ENCODE measurements around the gene NIF3L1. TPM values are rescaled to one million over a fixed set of nuclear protein-coding genes. Genes with fewer than 3 reads are reported as not detected.

NIF3L1 gene
- total and polyA plus RNA-seq, 9 of the 15 experiments (the other 6 are each of a cell fraction or from before 2014, with no cell fraction given), result 26.7 to 89.5 (median 45.6) TPM

DNA sequence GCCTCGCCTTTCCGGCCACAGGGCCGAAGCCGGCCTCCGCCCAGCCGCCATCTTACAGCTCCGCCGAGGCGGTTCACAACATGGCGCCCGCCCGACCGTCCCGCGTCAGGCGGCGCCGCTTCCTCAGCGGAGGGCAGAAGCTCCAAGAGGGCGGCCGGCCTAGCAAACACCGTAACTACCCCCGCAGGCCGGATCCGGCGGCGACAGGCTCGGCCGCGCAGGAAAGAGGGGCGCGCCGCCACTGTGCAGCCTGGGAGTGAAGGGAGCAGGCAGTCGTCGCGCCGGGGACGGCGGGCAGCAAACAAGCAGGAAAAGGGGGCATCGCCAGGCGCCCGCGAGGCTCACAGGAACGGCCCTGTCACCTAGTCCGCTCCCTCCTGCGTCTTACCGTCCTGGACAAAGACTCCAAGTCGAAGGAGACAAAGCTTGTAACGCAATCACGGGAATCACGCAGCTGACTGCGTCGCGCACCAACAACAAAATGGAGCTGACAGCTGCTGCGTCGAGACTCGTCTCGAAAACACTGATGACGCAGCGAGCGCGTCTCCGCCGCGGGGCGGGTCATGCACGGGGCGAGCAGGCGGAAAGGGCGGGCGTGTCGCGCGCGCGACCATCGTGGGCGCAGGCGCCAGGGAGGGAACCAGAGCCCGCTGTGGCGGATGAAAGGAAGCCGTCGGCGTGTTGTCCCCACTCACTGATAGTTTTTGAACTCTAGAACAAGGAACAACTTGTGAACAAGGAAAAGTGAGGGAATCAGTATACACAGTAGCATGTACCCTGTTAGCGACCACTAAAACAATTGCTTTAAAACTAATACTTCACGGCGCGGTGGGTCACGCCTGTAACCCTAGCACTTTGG, 24.8 kb upstream of the NIF3L1 start, which contains the start of gene CLK1 (continued):
- TF ChIP-seq SRSF3 (IDR thresholded peaks at IDR 0.05; ENCODE audit: insufficient read depth, low read length) (peak; percentile 87; the same call in 1 of the 2 replicates), PHF8 (IDR thresholded peaks at IDR 0.05; ENCODE audit: borderline replicate concordance, low read length) (peak; percentile 90), ZNF583 (CRISPR knock-in tag; IDR thresholded peaks at IDR 0.05) (no peak), SNRNP70 (optimal IDR thresholded peaks at IDR 0.05; ENCODE audit: low read depth, low read length) (no peak), RBM34 (IDR thresholded peaks at IDR 0.05; ENCODE audit: borderline replicate concordance, insufficient read depth, low read length) (no peak), PYGO2 (tag; IDR thresholded peaks at IDR 0.05) (no peak), TEAD4 (IDR thresholded peaks at IDR 0.05; ENCODE audit: low read length) (peak; percentile 84), TEAD4 (CRISPR knock-in tag; IDR thresholded peaks at IDR 0.05; ENCODE audit: borderline replicate concordance) (no peak), POLR2A (conservative IDR thresholded peaks at IDR 0.05) (peak; percentile 97), ZNF444 (CRISPR knock-in tag; IDR thresholded peaks at IDR 0.05) (no peak), ILF3 (IDR thresholded peaks at IDR 0.05; ENCODE audit: borderline replicate concordance) (peak; percentile 12; the same call in 1 of the 2 replicates)
- TF ChIP-seq, protein P1, sequence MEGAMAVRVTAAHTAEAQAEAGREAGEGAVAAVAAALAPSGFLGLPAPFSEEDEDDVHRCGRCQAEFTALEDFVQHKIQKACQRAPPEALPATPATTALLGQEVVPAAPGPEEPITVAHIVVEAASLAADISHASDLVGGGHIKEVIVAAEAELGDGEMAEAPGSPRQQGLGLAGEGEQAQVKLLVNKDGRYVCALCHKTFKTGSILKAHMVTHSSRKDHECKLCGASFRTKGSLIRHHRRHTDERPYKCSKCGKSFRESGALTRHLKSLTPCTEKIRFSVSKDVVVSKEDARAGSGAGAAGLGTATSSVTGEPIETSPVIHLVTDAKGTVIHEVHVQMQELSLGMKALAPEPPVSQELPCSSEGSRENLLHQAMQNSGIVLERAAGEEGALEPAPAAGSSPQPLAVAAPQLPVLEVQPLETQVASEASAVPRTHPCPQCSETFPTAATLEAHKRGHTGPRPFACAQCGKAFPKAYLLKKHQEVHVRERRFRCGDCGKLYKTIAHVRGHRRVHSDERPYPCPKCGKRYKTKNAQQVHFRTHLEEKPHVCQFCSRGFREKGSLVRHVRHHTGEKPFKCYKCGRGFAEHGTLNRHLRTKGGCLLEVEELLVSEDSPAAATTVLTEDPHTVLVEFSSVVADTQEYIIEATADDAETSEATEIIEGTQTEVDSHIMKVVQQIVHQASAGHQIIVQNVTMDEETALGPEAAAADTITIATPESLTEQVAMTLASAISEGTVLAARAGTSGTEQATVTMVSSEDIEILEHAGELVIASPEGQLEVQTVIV (CRISPR knock-in tag; IDR thresholded peaks at IDR 0.05; ENCODE audit: borderline replicate concordance), result no peak
- TF ChIP-seq, protein P2, sequence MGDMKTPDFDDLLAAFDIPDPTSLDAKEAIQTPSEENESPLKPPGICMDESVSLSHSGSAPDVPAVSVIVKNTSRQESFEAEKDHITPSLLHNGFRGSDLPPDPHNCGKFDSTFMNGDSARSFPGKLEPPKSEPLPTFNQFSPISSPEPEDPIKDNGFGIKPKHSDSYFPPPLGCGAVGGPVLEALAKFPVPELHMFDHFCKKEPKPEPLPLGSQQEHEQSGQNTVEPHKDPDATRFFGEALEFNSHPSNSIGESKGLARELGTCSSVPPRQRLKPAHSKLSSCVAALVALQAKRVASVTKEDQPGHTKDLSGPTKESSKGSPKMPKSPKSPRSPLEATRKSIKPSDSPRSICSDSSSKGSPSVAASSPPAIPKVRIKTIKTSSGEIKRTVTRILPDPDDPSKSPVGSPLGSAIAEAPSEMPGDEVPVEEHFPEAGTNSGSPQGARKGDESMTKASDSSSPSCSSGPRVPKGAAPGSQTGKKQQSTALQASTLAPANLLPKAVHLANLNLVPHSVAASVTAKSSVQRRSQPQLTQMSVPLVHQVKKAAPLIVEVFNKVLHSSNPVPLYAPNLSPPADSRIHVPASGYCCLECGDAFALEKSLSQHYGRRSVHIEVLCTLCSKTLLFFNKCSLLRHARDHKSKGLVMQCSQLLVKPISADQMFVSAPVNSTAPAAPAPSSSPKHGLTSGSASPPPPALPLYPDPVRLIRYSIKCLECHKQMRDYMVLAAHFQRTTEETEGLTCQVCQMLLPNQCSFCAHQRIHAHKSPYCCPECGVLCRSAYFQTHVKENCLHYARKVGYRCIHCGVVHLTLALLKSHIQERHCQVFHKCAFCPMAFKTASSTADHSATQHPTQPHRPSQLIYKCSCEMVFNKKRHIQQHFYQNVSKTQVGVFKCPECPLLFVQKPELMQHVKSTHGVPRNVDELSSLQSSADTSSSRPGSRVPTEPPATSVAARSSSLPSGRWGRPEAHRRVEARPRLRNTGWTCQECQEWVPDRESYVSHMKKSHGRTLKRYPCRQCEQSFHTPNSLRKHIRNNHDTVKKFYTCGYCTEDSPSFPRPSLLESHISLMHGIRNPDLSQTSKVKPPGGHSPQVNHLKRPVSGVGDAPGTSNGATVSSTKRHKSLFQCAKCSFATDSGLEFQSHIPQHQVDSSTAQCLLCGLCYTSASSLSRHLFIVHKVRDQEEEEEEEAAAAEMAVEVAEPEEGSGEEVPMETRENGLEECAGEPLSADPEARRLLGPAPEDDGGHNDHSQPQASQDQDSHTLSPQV (IDR thresholded peaks at IDR 0.05), result peak; percentile 79
- TF ChIP-seq, protein P3, sequence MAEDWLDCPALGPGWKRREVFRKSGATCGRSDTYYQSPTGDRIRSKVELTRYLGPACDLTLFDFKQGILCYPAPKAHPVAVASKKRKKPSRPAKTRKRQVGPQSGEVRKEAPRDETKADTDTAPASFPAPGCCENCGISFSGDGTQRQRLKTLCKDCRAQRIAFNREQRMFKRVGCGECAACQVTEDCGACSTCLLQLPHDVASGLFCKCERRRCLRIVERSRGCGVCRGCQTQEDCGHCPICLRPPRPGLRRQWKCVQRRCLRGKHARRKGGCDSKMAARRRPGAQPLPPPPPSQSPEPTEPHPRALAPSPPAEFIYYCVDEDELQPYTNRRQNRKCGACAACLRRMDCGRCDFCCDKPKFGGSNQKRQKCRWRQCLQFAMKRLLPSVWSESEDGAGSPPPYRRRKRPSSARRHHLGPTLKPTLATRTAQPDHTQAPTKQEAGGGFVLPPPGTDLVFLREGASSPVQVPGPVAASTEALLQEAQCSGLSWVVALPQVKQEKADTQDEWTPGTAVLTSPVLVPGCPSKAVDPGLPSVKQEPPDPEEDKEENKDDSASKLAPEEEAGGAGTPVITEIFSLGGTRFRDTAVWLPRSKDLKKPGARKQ (CRISPR knock-in tag; IDR thresholded peaks at IDR 0.05), result no peak
- TF ChIP-seq, protein P4, sequence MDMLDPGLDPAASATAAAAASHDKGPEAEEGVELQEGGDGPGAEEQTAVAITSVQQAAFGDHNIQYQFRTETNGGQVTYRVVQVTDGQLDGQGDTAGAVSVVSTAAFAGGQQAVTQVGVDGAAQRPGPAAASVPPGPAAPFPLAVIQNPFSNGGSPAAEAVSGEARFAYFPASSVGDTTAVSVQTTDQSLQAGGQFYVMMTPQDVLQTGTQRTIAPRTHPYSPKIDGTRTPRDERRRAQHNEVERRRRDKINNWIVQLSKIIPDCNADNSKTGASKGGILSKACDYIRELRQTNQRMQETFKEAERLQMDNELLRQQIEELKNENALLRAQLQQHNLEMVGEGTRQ (CRISPR knock-in tag; IDR thresholded peaks at IDR 0.05), result no peak
- TF ChIP-seq, protein P5, sequence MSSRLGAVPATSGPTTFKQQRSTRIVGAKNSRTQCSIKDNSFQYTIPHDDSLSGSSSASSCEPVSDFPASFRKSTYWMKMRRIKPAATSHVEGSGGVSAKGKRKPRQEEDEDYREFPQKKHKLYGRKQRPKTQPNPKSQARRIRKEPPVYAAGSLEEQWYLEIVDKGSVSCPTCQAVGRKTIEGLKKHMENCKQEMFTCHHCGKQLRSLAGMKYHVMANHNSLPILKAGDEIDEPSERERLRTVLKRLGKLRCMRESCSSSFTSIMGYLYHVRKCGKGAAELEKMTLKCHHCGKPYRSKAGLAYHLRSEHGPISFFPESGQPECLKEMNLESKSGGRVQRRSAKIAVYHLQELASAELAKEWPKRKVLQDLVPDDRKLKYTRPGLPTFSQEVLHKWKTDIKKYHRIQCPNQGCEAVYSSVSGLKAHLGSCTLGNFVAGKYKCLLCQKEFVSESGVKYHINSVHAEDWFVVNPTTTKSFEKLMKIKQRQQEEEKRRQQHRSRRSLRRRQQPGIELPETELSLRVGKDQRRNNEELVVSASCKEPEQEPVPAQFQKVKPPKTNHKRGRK (tag; IDR thresholded peaks at IDR 0.05), result no peak

Data from K562 (cell line).